IMR-90 (cell line): ENCODE data around the gene PGLYRP2.

Source experiments
- CTCF ChIP-seq: conservative IDR thresholded peaks from 2 replicates; pipeline ENCODE4 v1.5.1; 2012; ENCODE audit warnings: mild to moderate bottlenecking, low read depth, low read length, improper control_type of control experiment
- FOS ChIP-seq: fragments of 150-350 bp; IDR thresholded peaks from 2 replicates; pipeline ENCODE4 v1.6.1; 2016; ENCODE audit warnings: low read depth, low read length
- MXI1 ChIP-seq: IDR thresholded peaks from 2 replicates; pipeline ENCODE4 v1.6.1; 2012; ENCODE audit warnings: low read depth, mild to moderate bottlenecking, low read length, moderate library complexity, borderline replicate concordance
- POLR2A ChIP-seq: IDR thresholded peaks from 2 replicates; pipeline ENCODE4 v1.6.1; 2012; ENCODE audit warnings: mild to moderate bottlenecking, low read depth, low read length
- RCOR1 ChIP-seq: IDR thresholded peaks from 2 replicates; pipeline ENCODE4 v1.6.1; 2012; ENCODE audit warnings: mild to moderate bottlenecking, low read length, improper control_type of control experiment; ENCODE audit not compliant: insufficient replicate concordance
- TF ChIP-seq, protein P1 (sequence below): fragments of 150-350 bp; IDR thresholded peaks from 2 replicates; pipeline ENCODE4 v1.6.1; 2017; ENCODE audit warnings: mild to moderate bottlenecking, antibody characterized with exemption, low read length, low read depth

DNA sequence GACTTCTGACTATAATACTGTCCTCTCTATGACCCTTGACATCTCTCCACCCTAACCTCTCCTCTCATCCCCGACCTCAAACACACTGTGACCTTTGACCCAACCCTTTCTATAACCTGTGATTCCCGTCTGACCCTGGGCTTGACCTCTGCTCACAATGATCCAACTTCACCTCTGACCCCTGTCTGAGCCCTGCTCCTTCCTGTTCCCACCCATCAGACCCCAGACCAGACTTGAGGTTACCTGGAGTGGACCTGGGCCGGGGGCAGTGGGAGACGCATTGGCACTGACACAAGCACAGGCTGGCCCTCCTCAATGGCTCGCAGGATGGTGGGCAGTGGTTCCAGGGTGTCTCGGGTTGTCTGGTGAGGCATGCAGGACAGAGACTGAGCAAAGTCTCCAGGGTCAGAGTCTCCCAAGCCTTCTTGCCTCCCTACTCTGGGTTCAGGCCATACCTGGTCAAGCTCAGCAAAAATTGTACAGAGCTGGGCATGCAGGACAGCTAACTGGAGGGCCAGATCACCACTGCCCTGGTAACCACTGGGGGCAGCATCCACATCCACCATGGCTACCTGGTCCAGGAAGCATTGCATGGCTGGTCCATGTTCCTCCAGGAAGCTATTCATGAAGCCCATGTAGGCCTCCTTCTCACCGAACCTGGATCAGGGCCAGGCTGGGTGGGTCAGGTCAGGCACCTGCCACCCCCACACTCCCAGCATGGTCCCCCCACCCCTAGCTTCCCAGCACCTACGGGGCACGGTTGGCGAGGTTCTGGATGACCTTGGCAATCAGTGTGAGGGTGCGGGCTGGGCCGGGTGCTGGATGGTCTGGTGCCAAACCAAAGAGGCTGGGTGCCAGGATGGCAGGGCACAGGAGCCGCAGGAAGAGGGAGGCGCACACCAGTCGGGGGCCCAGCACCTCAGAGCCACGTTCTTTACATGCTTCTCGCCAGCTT is 25.1 kb downstream of the PGLYRP2 start:
- TF ChIP-seq POLR2A (no peak), CTCF (no peak; the same call in 1 of the 2 replicates), MXI1 (no peak), FOS (no peak), RCOR1 (no peak)
- TF ChIP-seq, protein P1, sequence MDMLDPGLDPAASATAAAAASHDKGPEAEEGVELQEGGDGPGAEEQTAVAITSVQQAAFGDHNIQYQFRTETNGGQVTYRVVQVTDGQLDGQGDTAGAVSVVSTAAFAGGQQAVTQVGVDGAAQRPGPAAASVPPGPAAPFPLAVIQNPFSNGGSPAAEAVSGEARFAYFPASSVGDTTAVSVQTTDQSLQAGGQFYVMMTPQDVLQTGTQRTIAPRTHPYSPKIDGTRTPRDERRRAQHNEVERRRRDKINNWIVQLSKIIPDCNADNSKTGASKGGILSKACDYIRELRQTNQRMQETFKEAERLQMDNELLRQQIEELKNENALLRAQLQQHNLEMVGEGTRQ = no peak
